A549 (cell line): Measurements from ENCODE around the gene WDR48. TPM values are rescaled to one million over a fixed set of nuclear protein-coding genes. Genes with fewer than 3 reads are reported as not detected.

Experiments used
- ATAC-seq, 2 experiments: fragments of 200-7000 bp in 1 of 2; fragments of >200 bp in 1 of 2; cut with Nextera tagmentation in 1 of 2; cut with Tn5 transposase in 1 of 2; 3 replicates each; pipeline versions ENCODE4 v1.8.0 to v1.9.1; 2018 to 2020; ENCODE audit warnings: mild to moderate bottlenecking in 1 of 2, moderate library complexity in 1 of 2
- CTCF ChIA-PET: fragments of 300-600 bp; sonication (Branson Sonifier 250); formaldehyde crosslinking; extraction: SDS; loops from one replicate; lab custom pipeline; 2021; ENCODE audit warnings: antibody characterized with exemption, inconsistent platforms; lab: Yijun Ruan, JAX
- POLR2A ChIA-PET: fragments of 350-600 bp; formaldehyde crosslinking; extraction: SDS; loops from one replicate; lab custom pipeline; 2021; ENCODE audit warnings: antibody characterized with exemption, inconsistent platforms; lab: Yijun Ruan, JAX
- DNase-seq, 2 experiments: peaks; one replicate each; pipeline versions ENCODE4 v3.0.0 to v3.0.0-alpha.2; 2011 to 2016; ENCODE audit warnings: low read depth in 1 of 2, low spot score in 1 of 2
- FAIRE-seq: peaks from 2 replicates; lab custom pipeline; 2011; peaks lifted over from hg19 to GRCh38; lab: Jason Lieb, UNC
- H3K27ac ChIP-seq, 2 experiments: fragments of >200 bp; sonication (Bioruptor Twin); formaldehyde crosslinking; 3 replicates each; pipeline ENCODE4 v1.5.1; 2016 to 2017
- H3K4me1 ChIP-seq: fragments of >200 bp; sonication (Bioruptor Twin); formaldehyde crosslinking; 3 replicates; pipeline ENCODE4 v1.6.1; 2016
- H3K4me2 ChIP-seq: fragments of >200 bp; sonication (Bioruptor Twin); formaldehyde crosslinking; 3 replicates; pipeline ENCODE4 v1.6.1; 2016
- H3K4me3 ChIP-seq: fragments of >200 bp; sonication (Bioruptor Twin); formaldehyde crosslinking; 3 replicates; pipeline ENCODE4 v1.5.1; 2016
- H3K9me3 ChIP-seq: fragments of >200 bp; sonication (Bioruptor Twin); formaldehyde crosslinking; 3 replicates; pipeline ENCODE4 v1.6.1; 2016
- CHD2 ChIP-seq: fragments of 150-350 bp; IDR thresholded peaks from 2 replicates; pipeline ENCODE4 v1.6.1; 2014; ENCODE audit warnings: low read length; ENCODE audit not compliant: partially characterized antibody
- CHD4 ChIP-seq: fragments of 200-600 bp; sonication (generic); IDR thresholded peaks from 2 replicates; pipeline ENCODE4 v1.6.1; 2016; ENCODE audit warnings: antibody characterized with exemption, mild to moderate bottlenecking, borderline replicate concordance
- E2F6 ChIP-seq: IDR thresholded peaks from 2 replicates; pipeline ENCODE4 v1.6.1; 2012; ENCODE audit warnings: low read depth, borderline replicate concordance
- GATA3 ChIP-seq: IDR thresholded peaks from 2 replicates; pipeline ENCODE4 v1.6.1; 2012; ENCODE audit warnings: borderline replicate concordance
- HEYL ChIP-seq: fragments of 250-450 bp; sonication (Bioruptor Pico); IDR thresholded peaks from 2 replicates; pipeline ENCODE4 v1.8.0; 2021; ENCODE audit warnings: mild to moderate bottlenecking, moderate library complexity
- HMGXB4 ChIP-seq: fragments of 250-450 bp; sonication (Bioruptor Pico); IDR thresholded peaks from 2 replicates; pipeline ENCODE4 v1.5.0; 2021; ENCODE audit warnings: mild to moderate bottlenecking, moderate library complexity, borderline replicate concordance
- HOXB13 ChIP-seq: fragments of 250-450 bp; sonication (Bioruptor Pico); IDR thresholded peaks from 2 replicates; pipeline ENCODE4 v1.5.0; 2020; ENCODE audit warnings: low read depth, mild to moderate bottlenecking, moderate library complexity
- JUN ChIP-seq, 2 experiments: fragments of >200 bp; sonication (Bioruptor Twin); formaldehyde crosslinking; IDR thresholded peaks; 2 replicates in 1 of 2; 3 replicates in 1 of 2; pipeline ENCODE4 v1.6.1; 2016 to 2017
- JUNB ChIP-seq: fragments of >200 bp; sonication (Bioruptor Twin); formaldehyde crosslinking; IDR thresholded peaks from 2 replicates; pipeline ENCODE4 v1.6.1; 2016
- KDM1A ChIP-seq: fragments of 200-600 bp; sonication (generic); IDR thresholded peaks from 2 replicates; pipeline ENCODE4 v1.6.1; 2016; ENCODE audit warnings: low read depth, mild to moderate bottlenecking
- MAX ChIP-seq: IDR thresholded peaks from 2 replicates; pipeline ENCODE4 v1.6.1; 2012
- MYC ChIP-seq: IDR thresholded peaks from 2 replicates; pipeline ENCODE4 v1.6.1; 2012; ENCODE audit warnings: mild to moderate bottlenecking, inconsistent platforms, low read length, improper control_type of control experiment, borderline replicate concordance
- NFE2L2 ChIP-seq: fragments of 150-350 bp; conservative IDR thresholded peaks from 2 replicates; pipeline ENCODE4 v1.6.1; 2014; ENCODE audit warnings: low read length
- POLR2AphosphoS2 ChIP-seq: conservative IDR thresholded peaks from 2 replicates; pipeline ENCODE4 v1.6.1; 2012; ENCODE audit warnings: low read length, improper control_type of control experiment, inconsistent platforms
- ZC3H11A ChIP-seq: fragments of 450-650 bp; IDR thresholded peaks from 2 replicates; pipeline ENCODE4 v1.6.1; 2014; ENCODE audit warnings: antibody characterized with exemption, mild to moderate bottlenecking
- ZNF302 ChIP-seq: fragments of 250-450 bp; sonication (Bioruptor Pico); IDR thresholded peaks from 2 replicates; pipeline ENCODE4 v1.9.0; 2021; ENCODE audit warnings: inconsistent platforms, mild to moderate bottlenecking, moderate library complexity
- WGBS: methylation state at CpG from one replicate; pipeline ENCODE4 v1.1.6; 2017; ENCODE audit errors: missing lambda C conversion rate; 5-methylcytosine and 5-hydroxymethylcytosine counted together
- polyA plus RNA-seq, 4 experiments: library from polyadenylated mRNA; depleted of rRNA in 3 of 4; stranded (reverse); fragments of >200 nt; fragmentation: RNase III in 1 of 4; extraction: RNeasy Plus Mini Kit Qiagen cat#74134 plus additional on column Dnase treatment in 1 of 4; gene quantifications; 2 replicates in 3 of 4; 3 replicates in 1 of 4; pipeline ENCODE4 v1.2.3, GENCODE V29; 2011 to 2017
- TF ChIP-seq, protein P1 (sequence below): fragments of 150-350 bp; IDR thresholded peaks from 2 replicates; pipeline ENCODE4 v1.6.1; 2014; ENCODE audit warnings: low read depth, mild to moderate bottlenecking, low read length
- TF ChIP-seq, protein P2 (sequence below): fragments of >200 bp; sonication (Bioruptor Twin); formaldehyde crosslinking; IDR thresholded peaks from 3 replicates; pipeline ENCODE4 v1.6.1; 2016
- TF ChIP-seq, protein P3 (sequence below): fragments of 450-650 bp; IDR thresholded peaks from 2 replicates; pipeline ENCODE4 v1.6.1; 2014; ENCODE audit warnings: antibody characterized with exemption

The WDR48 gene
- polyA plus RNA-seq, 2 of the 4 experiments (the other 2 are of a cell fraction) = 18.8 to 41.0 TPM

- Histone ChIP-seq H3K4me3 (no peak overlapping the region), H3K27ac (no peak overlapping the region), H3K4me2 (no peak overlapping the region), H3K4me1 (no peaks in the 10 kb centered on the region), H3K9me3 (no peaks in the 10 kb centered on the region)
- ATAC-seq (no peak), DNase-seq (no peak), FAIRE-seq (no peak)
- POLR2A ChIA-PET = no interaction called here
- 4% methylated on average over 2 of the region's 2 CpGs for WGBS
- CTCF ChIA-PET = interaction anchor here (0.6 kb wide), 1 partner anchor 525 kb away, joined by 3 read pairs; no protein-coding TSS in a partner anchor
- no peak for TF ChIP-seq E2F6
- TF ChIP-seq GATA3 = no peak
- TF ChIP-seq, protein P1, sequence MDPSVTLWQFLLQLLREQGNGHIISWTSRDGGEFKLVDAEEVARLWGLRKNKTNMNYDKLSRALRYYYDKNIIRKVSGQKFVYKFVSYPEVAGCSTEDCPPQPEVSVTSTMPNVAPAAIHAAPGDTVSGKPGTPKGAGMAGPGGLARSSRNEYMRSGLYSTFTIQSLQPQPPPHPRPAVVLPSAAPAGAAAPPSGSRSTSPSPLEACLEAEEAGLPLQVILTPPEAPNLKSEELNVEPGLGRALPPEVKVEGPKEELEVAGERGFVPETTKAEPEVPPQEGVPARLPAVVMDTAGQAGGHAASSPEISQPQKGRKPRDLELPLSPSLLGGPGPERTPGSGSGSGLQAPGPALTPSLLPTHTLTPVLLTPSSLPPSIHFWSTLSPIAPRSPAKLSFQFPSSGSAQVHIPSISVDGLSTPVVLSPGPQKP = no peak
- TF ChIP-seq CHD4 = no peak
- TF ChIP-seq MAX = no peak
- TF ChIP-seq JUNB = no peak
- TF ChIP-seq HEYL (CRISPR knock-in tag) = no peak
- TF ChIP-seq ZC3H11A = no peak
- no peak for TF ChIP-seq NFE2L2
Observed at GRCh38 chr3:39005295-39005694, 46.5 kb upstream of the WDR48 start.

GRCh38 chr3:39011191-39011736 lies 40.6 kb upstream of the WDR48 start:
- POLR2A ChIA-PET = no interaction called here
- no peaks in the 10 kb centered on the region for H3K4me1 ChIP-seq

More at GRCh38 chr3:39011191-39011736, 40.6 kb upstream of the WDR48 start:
- no peak for ATAC-seq
- 40% methylated on average over 2 of the region's 2 CpGs for WGBS
- FAIRE-seq = no peak
- no peak for DNase-seq
- TF ChIP-seq, protein P2, sequence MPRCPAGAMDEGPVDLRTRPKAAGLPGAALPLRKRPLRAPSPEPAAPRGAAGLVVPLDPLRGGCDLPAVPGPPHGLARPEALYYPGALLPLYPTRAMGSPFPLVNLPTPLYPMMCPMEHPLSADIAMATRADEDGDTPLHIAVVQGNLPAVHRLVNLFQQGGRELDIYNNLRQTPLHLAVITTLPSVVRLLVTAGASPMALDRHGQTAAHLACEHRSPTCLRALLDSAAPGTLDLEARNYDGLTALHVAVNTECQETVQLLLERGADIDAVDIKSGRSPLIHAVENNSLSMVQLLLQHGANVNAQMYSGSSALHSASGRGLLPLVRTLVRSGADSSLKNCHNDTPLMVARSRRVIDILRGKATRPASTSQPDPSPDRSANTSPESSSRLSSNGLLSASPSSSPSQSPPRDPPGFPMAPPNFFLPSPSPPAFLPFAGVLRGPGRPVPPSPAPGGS = no peak
- TF ChIP-seq, protein P1 = no peak
- TF ChIP-seq ZNF302 (CRISPR knock-in tag) = no peak
- TF ChIP-seq, protein P3, sequence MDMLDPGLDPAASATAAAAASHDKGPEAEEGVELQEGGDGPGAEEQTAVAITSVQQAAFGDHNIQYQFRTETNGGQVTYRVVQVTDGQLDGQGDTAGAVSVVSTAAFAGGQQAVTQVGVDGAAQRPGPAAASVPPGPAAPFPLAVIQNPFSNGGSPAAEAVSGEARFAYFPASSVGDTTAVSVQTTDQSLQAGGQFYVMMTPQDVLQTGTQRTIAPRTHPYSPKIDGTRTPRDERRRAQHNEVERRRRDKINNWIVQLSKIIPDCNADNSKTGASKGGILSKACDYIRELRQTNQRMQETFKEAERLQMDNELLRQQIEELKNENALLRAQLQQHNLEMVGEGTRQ = no peak
- no peak for TF ChIP-seq KDM1A
- no peak for TF ChIP-seq JUN (IDR thresholded peaks at IDR 0.05)
- TF ChIP-seq HMGXB4 (CRISPR knock-in tag) = no peak
- TF ChIP-seq HOXB13 (CRISPR knock-in tag) = no peak
- no peak for TF ChIP-seq HEYL (CRISPR knock-in tag)
- no peak for TF ChIP-seq CHD2
- no peak for TF ChIP-seq MYC
- no peak for TF ChIP-seq POLR2AphosphoS2
- no peak overlapping the region for H3K27ac ChIP-seq
- H3K4me3 ChIP-seq = no peak overlapping the region
- H3K9me3 ChIP-seq = no peaks in the 10 kb centered on the region
- H3K4me2 ChIP-seq = no peak overlapping the region
- CTCF ChIA-PET = interaction anchor here (3.8 kb wide), 1 partner anchor 11 kb away, joined by 12 read pairs; no protein-coding TSS in a partner anchor
